ENCODE data around the gene ZBTB2.

The ZBTB2 gene

DNA sequence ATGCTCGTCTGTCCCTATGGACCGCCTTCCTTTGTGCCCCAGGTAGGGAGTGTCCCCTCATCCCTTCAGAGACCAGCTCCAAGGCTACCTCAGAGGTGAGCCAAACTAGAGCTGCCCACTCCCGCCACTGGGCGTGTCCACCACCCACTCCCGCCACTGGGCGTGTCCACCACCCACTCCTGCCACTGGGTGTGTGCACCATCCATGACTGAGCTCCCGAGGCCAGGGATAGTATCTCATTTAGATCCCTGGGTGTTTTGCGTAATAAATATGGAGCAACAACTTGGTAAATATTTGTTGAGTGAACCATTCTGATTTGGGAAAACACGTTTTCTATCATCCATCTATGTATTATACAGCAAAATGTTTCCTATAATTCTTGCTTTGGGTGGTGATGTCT, 68.8 kb downstream of the ZBTB2 start (continued):
- TF ChIP-seq HIC1 (tag by site-specific recombination; IDR thresholded peaks at IDR 0.05) (no peak), ZNF221 (tag by site-specific recombination; IDR thresholded peaks at IDR 0.05; ENCODE audit: borderline replicate concordance) (no peak), EGR2 (tag by site-specific recombination; IDR thresholded peaks at IDR 0.05; ENCODE audit: low read depth) (peak; percentile 49; the same call in 1 of the 2 replicates), ZNF423 (tag by site-specific recombination; IDR thresholded peaks at IDR 0.05) (no peak), ZNF843 (tag by site-specific recombination; IDR thresholded peaks at IDR 0.05) (no peak), KLF17 (tag by site-specific recombination; IDR thresholded peaks at IDR 0.05) (no peak), ZNF341 (tag by site-specific recombination; IDR thresholded peaks at IDR 0.05; ENCODE audit: low read depth) (no peak)
- TF ChIP-seq, protein P1, sequence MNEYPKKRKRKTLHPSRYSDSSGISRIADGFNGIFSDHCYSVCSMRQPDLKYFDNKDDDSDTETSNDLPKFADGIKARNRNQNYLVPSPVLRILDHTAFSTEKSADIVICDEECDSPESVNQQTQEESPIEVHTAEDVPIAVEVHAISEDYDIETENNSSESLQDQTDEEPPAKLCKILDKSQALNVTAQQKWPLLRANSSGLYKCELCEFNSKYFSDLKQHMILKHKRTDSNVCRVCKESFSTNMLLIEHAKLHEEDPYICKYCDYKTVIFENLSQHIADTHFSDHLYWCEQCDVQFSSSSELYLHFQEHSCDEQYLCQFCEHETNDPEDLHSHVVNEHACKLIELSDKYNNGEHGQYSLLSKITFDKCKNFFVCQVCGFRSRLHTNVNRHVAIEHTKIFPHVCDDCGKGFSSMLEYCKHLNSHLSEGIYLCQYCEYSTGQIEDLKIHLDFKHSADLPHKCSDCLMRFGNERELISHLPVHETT (tag by site-specific recombination; IDR thresholded peaks at IDR 0.05), result no peak

DNA sequence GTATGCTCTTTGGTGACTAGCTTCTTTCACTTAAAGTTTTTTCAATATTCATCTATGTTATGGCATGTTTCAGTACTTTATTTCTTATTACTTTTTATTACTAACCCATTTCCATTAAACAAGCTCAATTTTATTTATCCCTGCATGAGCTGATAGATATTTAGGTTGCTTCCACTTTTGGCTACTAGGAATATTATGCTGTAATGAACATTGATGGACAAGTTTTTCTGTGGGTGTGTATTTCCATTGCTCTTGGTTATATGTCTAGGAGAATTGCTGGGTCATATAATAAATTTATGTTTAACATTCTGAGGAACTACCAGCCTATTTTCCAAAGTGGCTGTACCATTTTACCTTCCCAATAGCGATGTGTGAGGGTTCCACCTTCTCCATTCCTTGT, 69.9 kb downstream of the ZBTB2 start:
- no peak overlapping the region for H3K27ac ChIP-seq (ENCODE audit: extremely low read depth, low read depth, low read length)
- TF ChIP-seq ZNF585B (tag by site-specific recombination; IDR thresholded peaks at IDR 0.05) (no peak), ZNF202 (tag by site-specific recombination; IDR thresholded peaks at IDR 0.05; ENCODE audit: borderline replicate concordance) (no peak), ZNF394 (tag by site-specific recombination; IDR thresholded peaks at IDR 0.05; ENCODE audit: borderline replicate concordance) (no peak), YY1 (tag by site-specific recombination; IDR thresholded peaks at IDR 0.05) (no peak), GLI2 (tag by site-specific recombination; IDR thresholded peaks at IDR 0.05; ENCODE audit: borderline replicate concordance, low read depth) (no peak), ZNF146 (tag by site-specific recombination; IDR thresholded peaks at IDR 0.05) (peak; percentile 56; the same call in 1 of the 2 replicates), ZBTB1 (tag by site-specific recombination; IDR thresholded peaks at IDR 0.05) (no peak), ZNF169 (tag by site-specific recombination; IDR thresholded peaks at IDR 0.05) (no peak)
- ChIA-PET POLR2A (no interaction called here), CTCF (interaction anchor here (0.6 to 16.7 kb wide), 6 partner anchors 13 to 1547 kb away, joined by 3 to 512 read pairs (median 4); no protein-coding TSS in a partner anchor)
- H3K36me3 ChIP-seq (ENCODE audit: control insufficient read depth in 2 of 2, insufficient read depth in 1 of 2, low read length in 2 of 2), result no peaks in the 10 kb centered on the region
- no peak overlapping the region for H3K4me3 ChIP-seq (ENCODE audit: low read depth, low read length)
- no peaks in the 10 kb centered on the region for H3K9me3 ChIP-seq (ENCODE audit: control insufficient read depth, insufficient read depth, low read depth, low read length)
- H3K4me1 ChIP-seq (ENCODE audit: control insufficient read depth, insufficient read depth, low read length), result no peaks in the 10 kb centered on the region

DNA sequence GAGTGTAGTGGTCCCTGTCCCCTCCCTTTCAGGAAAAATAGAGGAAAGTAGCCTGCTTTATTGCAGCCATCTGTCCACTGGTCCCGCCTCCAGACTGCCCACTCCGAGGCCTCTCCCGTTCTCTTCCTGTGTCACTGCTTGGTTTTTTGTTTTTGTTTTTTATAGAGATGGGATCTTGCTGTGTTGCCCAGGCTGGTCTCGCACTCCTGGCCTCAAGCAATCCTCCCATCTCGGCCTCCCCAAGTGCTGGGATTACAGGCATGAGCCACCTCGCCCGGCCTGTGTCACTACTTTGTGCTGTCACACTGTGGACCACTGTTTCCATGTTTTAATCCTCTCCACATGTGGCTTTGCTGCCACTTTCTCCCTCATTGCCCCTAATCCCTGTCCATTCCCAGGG, 71.2 kb downstream of the ZBTB2 start:
- POLR2A ChIA-PET, result no interaction called here
- H3K4me3 ChIP-seq (ENCODE audit: low read depth, low read length), result no peak overlapping the region
- H3K27ac ChIP-seq (ENCODE audit: extremely low read depth, low read depth, low read length), result no peak overlapping the region
- CTCF ChIA-PET, result interaction anchor here (3.4 kb wide), 1 partner anchor 306 kb away, joined by 16 read pairs; no protein-coding TSS in a partner anchor
- no peaks in the 10 kb centered on the region for H3K9me3 ChIP-seq (ENCODE audit: control insufficient read depth, insufficient read depth, low read depth, low read length)
- no peaks in the 10 kb centered on the region for H3K36me3 ChIP-seq (ENCODE audit: control insufficient read depth in 2 of 2, insufficient read depth in 1 of 2, low read length in 2 of 2)
- no peaks in the 10 kb centered on the region for H3K4me1 ChIP-seq (ENCODE audit: control insufficient read depth, insufficient read depth, low read length)
- TF ChIP-seq, protein P2, sequence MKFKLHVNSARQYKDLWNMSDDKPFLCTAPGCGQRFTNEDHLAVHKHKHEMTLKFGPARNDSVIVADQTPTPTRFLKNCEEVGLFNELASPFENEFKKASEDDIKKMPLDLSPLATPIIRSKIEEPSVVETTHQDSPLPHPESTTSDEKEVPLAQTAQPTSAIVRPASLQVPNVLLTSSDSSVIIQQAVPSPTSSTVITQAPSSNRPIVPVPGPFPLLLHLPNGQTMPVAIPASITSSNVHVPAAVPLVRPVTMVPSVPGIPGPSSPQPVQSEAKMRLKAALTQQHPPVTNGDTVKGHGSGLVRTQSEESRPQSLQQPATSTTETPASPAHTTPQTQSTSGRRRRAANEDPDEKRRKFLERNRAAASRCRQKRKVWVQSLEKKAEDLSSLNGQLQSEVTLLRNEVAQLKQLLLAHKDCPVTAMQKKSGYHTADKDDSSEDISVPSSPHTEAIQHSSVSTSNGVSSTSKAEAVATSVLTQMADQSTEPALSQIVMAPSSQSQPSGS (tag by site-specific recombination; IDR thresholded peaks at IDR 0.05; ENCODE audit: low read depth), result no peak
- TF ChIP-seq ZNF10 (tag by site-specific recombination; IDR thresholded peaks at IDR 0.05) (no peak), AEBP2 (tag by site-specific recombination; IDR thresholded peaks at IDR 0.05; ENCODE audit: borderline replicate concordance) (no peak), ZBTB21 (tag by site-specific recombination; IDR thresholded peaks at IDR 0.05) (no peak), YY2 (tag by site-specific recombination; IDR thresholded peaks at IDR 0.05) (no peak), SP7 (tag by site-specific recombination; IDR thresholded peaks at IDR 0.05) (no peak), ZNF341 (tag by site-specific recombination; IDR thresholded peaks at IDR 0.05; ENCODE audit: low read depth) (no peak), ZNF26 (tag by site-specific recombination; IDR thresholded peaks at IDR 0.05) (no peak), HOXD13 (CRISPR knock-in tag; IDR thresholded peaks at IDR 0.05; ENCODE audit: borderline replicate concordance) (no peak)

Measured in HEK293 (cell line).